KBM-7 (cell line): Measurements from ENCODE around the gene BPIFB3.

ENCODE experiments used
- DNase-seq: peaks from one replicate; pipeline ENCODE4 v3.0.0-alpha.2; 2015
- in situ Hi-C: fragments of 300-500 bp; cut with MboI; formaldehyde crosslinking; loops from 2 replicates; pipeline ENCODE4 v1.14.3; 2020; ENCODE audit warnings: low sequenced_read_pairs, low pct_unique_long_range_greater_than_20kb, mixed read lengths

Gene BPIFB3

GRCh38 chr20:33015114-33015484 lies 38.6 kb upstream of the BPIFB3 start:
- in situ Hi-C loops: no loop called here
- no peak for DNase-seq

DNA sequence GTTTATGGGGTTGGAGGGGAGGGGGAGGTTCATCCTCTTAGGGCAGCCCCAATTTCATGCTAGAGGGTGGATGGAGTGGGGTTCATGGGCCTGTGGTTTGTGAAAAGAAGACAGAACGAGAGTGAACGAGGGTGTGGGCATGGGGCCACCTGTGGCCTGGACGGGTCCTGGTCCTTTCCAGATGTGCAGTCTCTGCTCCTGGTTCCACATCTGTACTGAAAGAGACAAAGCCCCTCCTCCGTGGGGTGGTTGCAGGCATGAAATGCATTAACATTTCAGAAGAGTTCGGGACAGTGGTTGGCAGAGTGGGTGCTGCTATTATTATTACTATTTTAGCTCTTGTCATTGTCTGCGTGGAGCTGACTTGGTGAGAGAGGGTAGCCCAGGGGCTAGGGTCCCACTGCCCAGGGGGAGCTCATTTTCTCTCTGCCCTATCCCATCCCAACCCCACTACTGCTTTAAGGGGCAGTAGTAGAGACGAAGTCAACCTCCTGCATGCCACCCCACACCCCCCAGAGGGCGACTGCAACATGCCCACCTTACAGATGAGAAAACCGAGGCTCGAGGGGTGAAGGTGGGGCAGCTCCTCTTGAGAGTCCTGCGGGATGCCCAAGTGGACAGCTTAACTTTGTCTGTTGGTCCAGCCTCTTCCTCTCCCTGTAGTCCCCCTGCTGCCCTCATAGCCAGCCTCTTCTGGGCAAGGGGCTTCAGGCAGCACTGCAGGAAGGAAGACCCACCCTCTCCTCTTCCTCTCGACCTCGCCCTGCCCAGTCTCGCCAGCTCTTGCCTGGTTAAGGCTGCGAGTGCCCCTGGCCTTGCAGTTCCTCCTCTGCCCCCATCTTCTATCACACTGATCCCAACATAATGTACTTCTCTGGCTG lies 37.8 kb upstream of the BPIFB3 start:
- in situ Hi-C loops: no loop called here
- no peak for DNase-seq

DNA sequence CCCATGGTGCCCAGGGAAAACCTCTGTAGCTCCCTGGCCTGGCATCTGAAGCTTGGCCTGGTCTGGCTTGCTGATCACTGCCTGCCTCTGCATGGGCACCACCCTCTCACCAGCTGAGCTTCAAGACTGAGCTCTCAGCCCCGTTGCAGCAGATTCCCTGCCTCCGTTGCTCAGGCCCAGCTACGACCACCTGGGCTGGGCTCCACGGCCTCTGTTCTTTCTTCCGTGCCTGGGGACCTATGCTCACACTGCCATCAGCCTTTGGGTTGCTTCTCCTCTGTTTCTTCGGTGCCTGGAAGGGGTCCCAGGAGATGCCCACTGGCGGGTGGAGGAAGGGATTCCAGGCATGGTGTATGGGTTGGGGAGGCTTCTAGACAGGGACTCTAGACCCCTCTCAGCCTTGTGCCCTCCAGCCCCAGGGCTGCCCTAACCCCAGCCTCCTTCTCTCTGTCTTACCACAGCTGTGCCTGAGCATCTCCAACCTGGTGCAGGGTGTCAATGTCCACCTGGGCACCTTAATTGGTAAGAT lies 37.1 kb upstream of the BPIFB3 start:
- in situ Hi-C loops: no loop called here
- no peak for DNase-seq

DNA sequence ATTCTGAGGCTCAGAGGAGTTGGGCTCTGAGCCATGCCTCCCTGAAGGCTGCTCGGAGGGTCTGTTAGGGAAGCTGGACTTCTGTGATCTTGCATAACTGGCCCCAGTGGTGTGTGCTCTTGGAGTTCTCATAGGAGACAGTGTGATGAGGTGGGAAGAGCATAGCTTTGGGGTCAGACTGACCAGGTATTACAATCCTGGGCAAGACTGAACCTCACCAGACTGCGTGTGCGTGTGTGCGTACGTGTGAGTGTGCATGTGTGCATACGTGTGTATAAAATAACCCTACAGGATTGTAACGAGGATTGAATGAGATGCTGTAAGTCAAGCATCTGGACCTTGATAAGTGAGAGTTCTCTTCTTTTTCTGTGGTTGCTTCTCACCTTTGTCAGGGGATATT lies 36.2 kb upstream of the BPIFB3 start:
- in situ Hi-C loops: no loop called here
- DNase-seq: no peak

DNA sequence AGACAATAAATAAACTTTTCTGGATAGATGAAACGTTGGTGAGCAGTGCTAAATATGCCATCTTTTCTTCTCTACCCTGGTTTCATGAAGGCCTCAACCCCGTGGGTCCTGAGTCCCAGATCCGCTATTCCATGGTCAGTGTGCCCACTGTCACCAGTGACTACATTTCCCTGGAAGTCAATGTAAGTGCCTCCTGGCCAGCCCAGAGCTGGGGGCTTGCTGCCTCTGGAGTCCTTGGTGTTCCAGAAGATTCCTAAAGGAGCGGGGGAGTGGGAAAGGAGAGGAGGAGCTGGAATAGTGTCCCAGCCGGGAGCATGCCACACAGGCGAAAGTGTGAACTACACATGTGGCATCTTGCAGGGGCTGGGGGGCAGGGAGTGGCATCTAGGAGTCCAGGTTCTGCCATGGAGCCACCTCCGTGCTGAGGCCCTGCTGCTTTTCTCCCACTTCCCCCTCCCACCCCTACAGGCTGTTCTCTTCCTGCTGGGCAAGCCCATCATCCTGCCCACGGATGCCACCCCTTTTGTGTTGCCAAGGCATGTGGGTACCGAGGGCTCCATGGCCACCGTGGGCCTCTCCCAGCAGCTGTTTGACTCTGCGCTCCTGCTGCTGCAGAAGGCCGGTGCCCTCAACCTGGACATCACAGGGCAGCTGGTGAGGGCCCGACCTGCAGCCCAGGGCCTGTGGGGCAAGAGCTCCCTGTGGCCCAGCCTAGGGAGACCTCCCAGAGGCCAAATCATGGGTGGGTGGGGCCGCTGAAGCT lies 35.4 kb upstream of the BPIFB3 start:
- no peak for DNase-seq

DNA sequence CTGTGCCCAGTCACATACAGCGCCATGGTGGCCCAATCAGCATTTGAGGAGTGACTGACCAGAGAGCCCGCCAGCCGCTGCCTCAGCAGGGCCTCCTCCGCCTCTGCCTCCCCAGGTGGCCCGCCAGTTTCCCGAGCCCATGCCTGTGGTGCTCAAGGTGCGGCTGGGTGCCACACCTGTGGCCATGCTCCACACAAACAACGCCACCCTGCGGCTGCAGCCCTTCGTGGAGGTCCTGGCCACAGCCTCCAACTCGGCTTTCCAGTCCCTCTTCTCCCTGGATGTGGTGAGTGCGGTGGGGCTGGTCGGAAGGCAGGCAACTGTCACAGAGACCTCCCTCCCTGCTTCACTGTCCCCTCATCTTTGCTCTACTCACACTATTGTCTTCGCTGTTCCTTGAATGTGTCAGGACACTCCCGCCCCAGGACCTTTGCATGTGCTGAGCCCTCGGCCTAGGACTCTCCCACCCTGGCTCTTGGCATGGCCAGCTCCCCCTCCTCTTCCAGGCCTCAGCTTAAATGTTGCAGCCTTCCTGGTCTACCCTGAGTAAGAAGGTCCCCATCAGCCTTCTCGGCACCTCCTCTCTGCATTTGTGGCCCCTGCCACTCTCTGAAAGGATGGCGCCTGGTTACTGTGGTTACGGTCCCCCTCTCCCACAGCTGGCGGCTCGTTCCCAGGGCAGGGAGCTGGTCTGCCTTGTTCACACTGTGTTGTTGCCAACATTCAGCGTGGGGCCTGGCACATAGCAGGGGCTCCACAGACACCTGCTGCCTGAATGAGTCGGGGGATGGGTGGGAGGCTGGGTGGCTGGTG lies 34.0 kb upstream of the BPIFB3 start:
- no peak for DNase-seq
- in situ Hi-C loops: no loop called here

More for the DNA sequence above, 35.4 kb upstream of the BPIFB3 start:
- in situ Hi-C loops: no loop called here

- in situ Hi-C loops: no loop called here
- DNase-seq: no peak
These were observed 33.2 kb upstream of the BPIFB3 start for GRCh38 chr20:33020278-33021161.

DNA sequence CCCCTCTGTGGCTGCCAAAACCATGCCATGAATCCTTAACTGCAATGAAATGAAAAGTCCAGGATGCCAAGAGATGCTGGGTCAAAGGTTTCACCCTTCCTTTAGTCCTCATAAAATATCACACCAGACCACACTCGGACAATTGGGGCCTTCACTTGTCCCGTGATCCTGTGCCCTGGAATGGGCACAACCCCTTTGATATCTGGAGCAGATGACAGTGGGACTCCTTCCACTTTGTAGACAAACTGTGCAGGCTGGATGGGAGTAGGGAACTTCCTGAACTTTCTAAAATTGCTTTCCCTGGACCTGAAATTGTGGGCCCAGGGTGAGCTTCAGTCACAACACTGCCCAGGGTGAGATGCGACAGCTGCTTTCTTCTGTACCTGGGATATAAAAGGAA lies 31.8 kb upstream of the BPIFB3 start:
- in situ Hi-C loops: no loop called here
- no peak for DNase-seq

- in situ Hi-C loops: no loop called here
These were observed 31.4 kb upstream of the BPIFB3 start for GRCh38 chr20:33022289-33022688.

GRCh38 chr20:33022694-33023438 lies 30.8 kb upstream of the BPIFB3 start:
- in situ Hi-C loops: no loop called here

More at GRCh38 chr20:33022289-33022688, 31.4 kb upstream of the BPIFB3 start:
- DNase-seq: no peak

GRCh38 chr20:33023439-33024242 lies 30.1 kb upstream of the BPIFB3 start:
- in situ Hi-C loops: no loop called here
- no peak for DNase-seq

More at GRCh38 chr20:33022694-33023438, 30.8 kb upstream of the BPIFB3 start:
- DNase-seq: no peak

GRCh38 chr20:33024243-33024560 lies 29.5 kb upstream of the BPIFB3 start:
- no peak for DNase-seq
- in situ Hi-C loops: no loop called here

- no peak for DNase-seq
- in situ Hi-C loops: no loop called here
These were observed 28.9 kb upstream of the BPIFB3 start for GRCh38 chr20:33024609-33025317.

GRCh38 chr20:33025318-33025876 lies 28.3 kb upstream of the BPIFB3 start:
- no peak for DNase-seq
- in situ Hi-C loops: no loop called here

DNA sequence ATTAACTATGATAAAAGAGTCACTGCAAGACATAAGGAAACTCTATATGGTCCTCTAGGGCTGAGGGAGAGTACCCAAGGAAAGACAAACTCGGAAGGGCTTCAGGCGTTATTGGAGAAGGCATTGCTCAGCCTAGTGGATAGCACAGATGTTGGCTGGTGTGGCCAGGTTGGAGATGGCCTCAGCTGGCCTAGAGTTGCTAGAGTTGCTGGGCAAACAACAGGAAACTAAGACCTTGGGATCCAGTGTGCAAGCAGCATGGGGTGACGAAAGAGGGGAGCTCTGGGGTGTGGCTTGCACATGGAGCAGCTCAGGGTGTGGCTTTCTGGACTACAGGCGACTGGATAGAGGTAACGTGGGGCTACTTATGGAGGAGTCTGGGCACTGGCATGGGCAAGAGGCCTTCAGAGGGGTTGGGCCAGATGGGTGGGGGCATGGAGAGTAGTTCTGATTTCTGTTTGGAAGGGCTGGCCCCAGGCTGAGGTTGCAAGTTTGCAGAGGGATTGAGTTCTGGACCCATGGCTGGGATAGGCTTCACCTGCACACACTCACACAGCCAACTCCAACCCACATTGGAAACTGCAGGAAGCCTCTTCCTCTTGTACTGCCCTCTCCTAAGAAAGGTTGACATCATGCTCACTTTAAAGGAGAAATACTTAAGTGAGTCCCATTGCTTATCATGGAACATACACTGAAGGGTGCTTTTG lies 27.5 kb upstream of the BPIFB3 start:
- in situ Hi-C loops: no loop called here
- DNase-seq: no peak
